ENCODE results near the gene ERC2. TPM values are rescaled to one million over a fixed set of nuclear protein-coding genes. Genes with fewer than 3 reads are reported as not detected.
A peak's percentile ranks its signal among the peaks of the same experiment; 100 is the strongest.
"Not testable (repeated sequence)": the region's sequence is repeated elsewhere in the genome, so short reads cannot be mapped to it uniquely, and the experiment has no call there.

The ERC2 gene
- polyA plus RNA-seq, 2 of the 4 experiments (the other 2 are of a cell fraction) = 0.16 TPM; not detected in 1

GRCh38 chr3:55505776-55506175 lies 962.5 kb downstream of the ERC2 start:
- TF ChIP-seq USF2 (IDR thresholded peaks at IDR 0.05) (no peak), CEBPB (IDR thresholded peaks at IDR 0.05) (no peak), ATOH8 (CRISPR knock-in tag; IDR thresholded peaks at IDR 0.05; ENCODE audit: low read depth) (no peak), HOXB13 (CRISPR knock-in tag; IDR thresholded peaks at IDR 0.05; ENCODE audit: low read depth) (no peak), FOSL2 (IDR thresholded peaks at IDR 0.05) (no peak), FOSL2 (CRISPR knock-in tag; IDR thresholded peaks at IDR 0.05) (no peak), MAZ (IDR thresholded peaks at IDR 0.05; ENCODE audit: borderline replicate concordance, low read depth, low read length) (no peak), HMGXB4 (CRISPR knock-in tag; IDR thresholded peaks at IDR 0.05; ENCODE audit: borderline replicate concordance) (no peak), ZFP36 (IDR thresholded peaks at IDR 0.05; ENCODE audit: borderline replicate concordance, partially characterized antibody) (no peak), HEYL (CRISPR knock-in tag; IDR thresholded peaks at IDR 0.05) (no peak), JUNB (IDR thresholded peaks at IDR 0.05) (no peak)
- TF ChIP-seq, protein P1, sequence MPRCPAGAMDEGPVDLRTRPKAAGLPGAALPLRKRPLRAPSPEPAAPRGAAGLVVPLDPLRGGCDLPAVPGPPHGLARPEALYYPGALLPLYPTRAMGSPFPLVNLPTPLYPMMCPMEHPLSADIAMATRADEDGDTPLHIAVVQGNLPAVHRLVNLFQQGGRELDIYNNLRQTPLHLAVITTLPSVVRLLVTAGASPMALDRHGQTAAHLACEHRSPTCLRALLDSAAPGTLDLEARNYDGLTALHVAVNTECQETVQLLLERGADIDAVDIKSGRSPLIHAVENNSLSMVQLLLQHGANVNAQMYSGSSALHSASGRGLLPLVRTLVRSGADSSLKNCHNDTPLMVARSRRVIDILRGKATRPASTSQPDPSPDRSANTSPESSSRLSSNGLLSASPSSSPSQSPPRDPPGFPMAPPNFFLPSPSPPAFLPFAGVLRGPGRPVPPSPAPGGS (IDR thresholded peaks at IDR 0.05) = no peak
- TF ChIP-seq, protein P2, sequence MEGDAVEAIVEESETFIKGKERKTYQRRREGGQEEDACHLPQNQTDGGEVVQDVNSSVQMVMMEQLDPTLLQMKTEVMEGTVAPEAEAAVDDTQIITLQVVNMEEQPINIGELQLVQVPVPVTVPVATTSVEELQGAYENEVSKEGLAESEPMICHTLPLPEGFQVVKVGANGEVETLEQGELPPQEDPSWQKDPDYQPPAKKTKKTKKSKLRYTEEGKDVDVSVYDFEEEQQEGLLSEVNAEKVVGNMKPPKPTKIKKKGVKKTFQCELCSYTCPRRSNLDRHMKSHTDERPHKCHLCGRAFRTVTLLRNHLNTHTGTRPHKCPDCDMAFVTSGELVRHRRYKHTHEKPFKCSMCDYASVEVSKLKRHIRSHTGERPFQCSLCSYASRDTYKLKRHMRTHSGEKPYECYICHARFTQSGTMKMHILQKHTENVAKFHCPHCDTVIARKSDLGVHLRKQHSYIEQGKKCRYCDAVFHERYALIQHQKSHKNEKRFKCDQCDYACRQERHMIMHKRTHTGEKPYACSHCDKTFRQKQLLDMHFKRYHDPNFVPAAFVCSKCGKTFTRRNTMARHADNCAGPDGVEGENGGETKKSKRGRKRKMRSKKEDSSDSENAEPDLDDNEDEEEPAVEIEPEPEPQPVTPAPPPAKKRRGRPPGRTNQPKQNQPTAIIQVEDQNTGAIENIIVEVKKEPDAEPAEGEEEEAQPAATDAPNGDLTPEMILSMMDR (IDR thresholded peaks at IDR 0.05) = no peak
- TF ChIP-seq, protein P3, sequence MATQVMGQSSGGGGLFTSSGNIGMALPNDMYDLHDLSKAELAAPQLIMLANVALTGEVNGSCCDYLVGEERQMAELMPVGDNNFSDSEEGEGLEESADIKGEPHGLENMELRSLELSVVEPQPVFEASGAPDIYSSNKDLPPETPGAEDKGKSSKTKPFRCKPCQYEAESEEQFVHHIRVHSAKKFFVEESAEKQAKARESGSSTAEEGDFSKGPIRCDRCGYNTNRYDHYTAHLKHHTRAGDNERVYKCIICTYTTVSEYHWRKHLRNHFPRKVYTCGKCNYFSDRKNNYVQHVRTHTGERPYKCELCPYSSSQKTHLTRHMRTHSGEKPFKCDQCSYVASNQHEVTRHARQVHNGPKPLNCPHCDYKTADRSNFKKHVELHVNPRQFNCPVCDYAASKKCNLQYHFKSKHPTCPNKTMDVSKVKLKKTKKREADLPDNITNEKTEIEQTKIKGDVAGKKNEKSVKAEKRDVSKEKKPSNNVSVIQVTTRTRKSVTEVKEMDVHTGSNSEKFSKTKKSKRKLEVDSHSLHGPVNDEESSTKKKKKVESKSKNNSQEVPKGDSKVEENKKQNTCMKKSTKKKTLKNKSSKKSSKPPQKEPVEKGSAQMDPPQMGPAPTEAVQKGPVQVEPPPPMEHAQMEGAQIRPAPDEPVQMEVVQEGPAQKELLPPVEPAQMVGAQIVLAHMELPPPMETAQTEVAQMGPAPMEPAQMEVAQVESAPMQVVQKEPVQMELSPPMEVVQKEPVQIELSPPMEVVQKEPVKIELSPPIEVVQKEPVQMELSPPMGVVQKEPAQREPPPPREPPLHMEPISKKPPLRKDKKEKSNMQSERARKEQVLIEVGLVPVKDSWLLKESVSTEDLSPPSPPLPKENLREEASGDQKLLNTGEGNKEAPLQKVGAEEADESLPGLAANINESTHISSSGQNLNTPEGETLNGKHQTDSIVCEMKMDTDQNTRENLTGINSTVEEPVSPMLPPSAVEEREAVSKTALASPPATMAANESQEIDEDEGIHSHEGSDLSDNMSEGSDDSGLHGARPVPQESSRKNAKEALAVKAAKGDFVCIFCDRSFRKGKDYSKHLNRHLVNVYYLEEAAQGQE (IDR thresholded peaks at IDR 0.05) = no peak
- TF ChIP-seq, protein P4, sequence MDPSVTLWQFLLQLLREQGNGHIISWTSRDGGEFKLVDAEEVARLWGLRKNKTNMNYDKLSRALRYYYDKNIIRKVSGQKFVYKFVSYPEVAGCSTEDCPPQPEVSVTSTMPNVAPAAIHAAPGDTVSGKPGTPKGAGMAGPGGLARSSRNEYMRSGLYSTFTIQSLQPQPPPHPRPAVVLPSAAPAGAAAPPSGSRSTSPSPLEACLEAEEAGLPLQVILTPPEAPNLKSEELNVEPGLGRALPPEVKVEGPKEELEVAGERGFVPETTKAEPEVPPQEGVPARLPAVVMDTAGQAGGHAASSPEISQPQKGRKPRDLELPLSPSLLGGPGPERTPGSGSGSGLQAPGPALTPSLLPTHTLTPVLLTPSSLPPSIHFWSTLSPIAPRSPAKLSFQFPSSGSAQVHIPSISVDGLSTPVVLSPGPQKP (IDR thresholded peaks at IDR 0.05; ENCODE audit: low read depth, low read length) = no peak
- Histone ChIP-seq H3K4me2 (no peak overlapping the region), H3K4me3 (no peak overlapping the region), H3K4me1 (no peaks in the 10 kb centered on the region), H3K9me3 (no peaks in the 10 kb centered on the region), H3K27ac (no peak overlapping the region)
- DNase-seq (ENCODE audit: low read depth in 1 of 2, low spot score in 1 of 2) (no peak), FAIRE-seq (no peak), ATAC-seq (no peak)
- POLR2A ChIA-PET = no interaction called here
- CTCF ChIA-PET = interaction anchor here (0.6 kb wide), 1 partner anchor 750 kb away, joined by 4 read pairs; no protein-coding TSS in a partner anchor
- 0% methylated on average over 2 of the region's 4 CpGs for WGBS (ENCODE audit: missing lambda C conversion rate)

DNA sequence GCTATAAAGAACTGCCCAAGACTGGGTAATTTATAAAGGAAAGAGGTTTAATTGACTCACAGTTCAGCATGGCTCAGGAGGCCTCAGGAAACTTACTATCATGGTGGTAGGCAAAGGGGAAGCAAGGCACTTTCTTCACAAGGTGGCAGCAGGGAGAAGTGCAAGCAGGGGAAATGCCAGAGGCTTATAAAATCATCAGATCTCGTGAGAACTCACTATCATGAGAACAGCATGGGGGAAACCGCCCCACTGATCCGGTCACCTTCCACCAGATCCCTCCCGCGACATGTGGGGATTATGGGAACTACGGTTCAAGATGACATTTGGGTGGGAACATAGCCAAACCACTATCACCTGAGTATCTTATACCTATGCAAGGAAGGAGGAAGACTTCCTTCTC lies 963.2 kb downstream of the ERC2 start:
- H3K27ac ChIP-seq, FAIRE-seq, POLR2A ChIA-PET, H3K9me3 ChIP-seq, H3K4me1 ChIP-seq, H3K4me2 ChIP-seq, H3K4me3 ChIP-seq: not testable (repeated sequence)
- CTCF ChIA-PET = interaction anchor here (0.6 kb wide), 1 partner anchor 751 kb away, joined by 4 read pairs; no protein-coding TSS in a partner anchor
- peak in 1 of 2 experiments; percentile 36; a peak in 1 of 6 replicates for ATAC-seq
- WGBS (ENCODE audit: missing lambda C conversion rate) = 46% methylated on average over 6 of the region's 6 CpGs
- DNase-seq (ENCODE audit: low read depth in 1 of 2, low spot score in 1 of 2) = peak in 1 of 2 experiments; percentile 21
